Immature natural killer cell (primary cell): ENCODE results near the gene RHEX. TPM values are rescaled to one million over a fixed set of nuclear protein-coding genes. Genes with fewer than 3 reads are reported as not detected.
A peak's percentile ranks its signal among the peaks of the same experiment; 100 is the strongest.
"Not testable (repeated sequence)": the region's sequence is repeated elsewhere in the genome, so short reads cannot be mapped to it uniquely, and the experiment has no call there.

Experiments used
- DNase-seq, 3 donors: peaks; one replicate each; pipeline ENCODE4 v3.0.0; 2022; ENCODE audit warnings: mixed read lengths in 1 of 3
- H3K27ac Mint-ChIP-seq, 6 donors: one replicate each; pipeline ENCODE4 v1.8.0; 2020; ENCODE audit warnings: mixed read lengths in 6 of 6, mild to moderate bottlenecking in 5 of 6, inconsistent platforms in 4 of 6, moderate library complexity in 3 of 6
- H3K27me3 Mint-ChIP-seq, 3 donors: one replicate each; pipeline ENCODE4 v1.8.0; 2020 to 2021; ENCODE audit warnings: low read depth in 3 of 3, mild to moderate bottlenecking in 3 of 3, mixed read lengths in 3 of 3, moderate library complexity in 3 of 3, inconsistent platforms in 1 of 3
- H3K36me3 Mint-ChIP-seq, 3 donors: one replicate each; pipeline ENCODE4 v1.8.0; 2020; ENCODE audit warnings: mixed read lengths in 3 of 3, inconsistent platforms in 2 of 3, mild to moderate bottlenecking in 2 of 3
- H3K4me1 Mint-ChIP-seq, 2 donors: one replicate each; pipeline ENCODE4 v1.8.0; 2020; ENCODE audit warnings: inconsistent platforms in 2 of 2, mild to moderate bottlenecking in 2 of 2, mixed read lengths in 2 of 2, moderate library complexity in 1 of 2
- H3K4me3 Mint-ChIP-seq, 5 donors: one replicate each; pipeline ENCODE4 v1.8.0; 2020; ENCODE audit warnings: mild to moderate bottlenecking in 5 of 5, mixed read lengths in 5 of 5, inconsistent platforms in 3 of 5, moderate library complexity in 3 of 5
- H3K9me3 Mint-ChIP-seq, 6 donors: one replicate each; pipeline ENCODE4 v1.8.0; 2020; ENCODE audit warnings: mild to moderate bottlenecking in 6 of 6, mixed read lengths in 6 of 6, inconsistent platforms in 4 of 6, moderate library complexity in 3 of 6
- polyA plus RNA-seq, 3 donors: library from polyadenylated mRNA; unstranded; fragments of 300-500 nt; fragmentation: Illumina TruSeq; gene quantifications; one replicate each; pipeline ENCODE4 v1.2.3, GENCODE V29; 2021

RHEX gene
- polyA plus RNA-seq, 3 donors from 2014 or later: 1.0 TPM; not detected in 2

- DNase-seq, H3K4me1 Mint-ChIP-seq, H3K4me3 Mint-ChIP-seq, H3K36me3 Mint-ChIP-seq, H3K27me3 Mint-ChIP-seq, H3K27ac Mint-ChIP-seq, H3K9me3 Mint-ChIP-seq: not testable (repeated sequence)
Measured at GRCh38 chr1:206058289-206058926, 5.4 kb downstream of the RHEX start.

- H3K4me1 Mint-ChIP-seq: no peaks in the 10 kb centered on the region
- no peak overlapping the region for H3K4me3 Mint-ChIP-seq
- H3K27me3 Mint-ChIP-seq: peaks cover 1 to 5% (median 2%) of the 10 kb centered on the region in 3 donors
- no peak for DNase-seq
- no peaks in the 10 kb centered on the region for H3K9me3 Mint-ChIP-seq
- peak overlapping the region in 1 of 6 donors; percentile 37 for H3K27ac Mint-ChIP-seq
- H3K36me3 Mint-ChIP-seq: no peaks in the 10 kb centered on the region
Measured at GRCh38 chr1:206058927-206059292, 5.9 kb downstream of the RHEX start.

- Mint-ChIP-seq H3K36me3 (no peaks in the 10 kb centered on the region), H3K4me1 (no peaks in the 10 kb centered on the region), H3K27me3 (peaks cover 1 to 5% (median 2%) of the 10 kb centered on the region in 3 donors), H3K27ac (no peak overlapping the region), H3K9me3 (no peaks in the 10 kb centered on the region), H3K4me3 (no peak overlapping the region)
- no peak for DNase-seq
Measured at GRCh38 chr1:206059355-206059915, 6.5 kb downstream of the RHEX start.

- H3K4me1 Mint-ChIP-seq: no peaks in the 10 kb centered on the region
- no peaks in the 10 kb centered on the region for H3K36me3 Mint-ChIP-seq
- H3K4me3 Mint-ChIP-seq: no peak overlapping the region
- no peak overlapping the region for H3K27ac Mint-ChIP-seq
- no peaks in the 10 kb centered on the region for H3K9me3 Mint-ChIP-seq
- H3K27me3 Mint-ChIP-seq: peaks cover 1 to 5% (median 4%) of the 10 kb centered on the region in 3 donors
- DNase-seq: no peak
Measured at GRCh38 chr1:206060844-206061243, 7.9 kb downstream of the RHEX start.

GRCh38 chr1:206062464-206062863 is 9.5 kb downstream of the RHEX start:
- no peak overlapping the region for H3K4me3 Mint-ChIP-seq
- no peaks in the 10 kb centered on the region for H3K9me3 Mint-ChIP-seq
- peaks cover 1 to 9% (median 4%) of the 10 kb centered on the region in 3 donors for H3K27me3 Mint-ChIP-seq
- DNase-seq: no peak
- no peaks in the 10 kb centered on the region for H3K36me3 Mint-ChIP-seq
- no peak overlapping the region for H3K27ac Mint-ChIP-seq
- no peaks in the 10 kb centered on the region for H3K4me1 Mint-ChIP-seq

GRCh38 chr1:206064001-206064400 is 11.0 kb downstream of the RHEX start:
- H3K27me3 Mint-ChIP-seq, H3K4me1 Mint-ChIP-seq: not testable (repeated sequence)

GRCh38 chr1:206064501-206064900 is 11.5 kb downstream of the RHEX start:
- not testable (repeated sequence) for H3K4me1 Mint-ChIP-seq, H3K9me3 Mint-ChIP-seq, H3K27ac Mint-ChIP-seq, DNase-seq, H3K4me3 Mint-ChIP-seq, H3K27me3 Mint-ChIP-seq, H3K36me3 Mint-ChIP-seq

More at GRCh38 chr1:206064001-206064400, 11.0 kb downstream of the RHEX start:
- H3K27ac Mint-ChIP-seq, H3K36me3 Mint-ChIP-seq, H3K4me3 Mint-ChIP-seq, DNase-seq, H3K9me3 Mint-ChIP-seq: not testable (repeated sequence)

- peaks cover 1 to 9% (median 4%) of the 10 kb centered on the region in 3 donors for H3K27me3 Mint-ChIP-seq
- no peak overlapping the region for H3K4me3 Mint-ChIP-seq
- H3K9me3 Mint-ChIP-seq: no peaks in the 10 kb centered on the region
- DNase-seq: no peak
- H3K27ac Mint-ChIP-seq: no peak overlapping the region
- H3K36me3 Mint-ChIP-seq: no peaks in the 10 kb centered on the region
- no peaks in the 10 kb centered on the region for H3K4me1 Mint-ChIP-seq
Measured at GRCh38 chr1:206065547-206066145, 12.7 kb downstream of the RHEX start.

- DNase-seq: no peak
- Mint-ChIP-seq H3K9me3 (no peaks in the 10 kb centered on the region), H3K27me3 (peaks cover 1 to 6% (median 2%) of the 10 kb centered on the region in 3 donors), H3K4me1 (no peaks in the 10 kb centered on the region), H3K27ac (no peak overlapping the region), H3K4me3 (no peak overlapping the region), H3K36me3 (no peaks in the 10 kb centered on the region)
Measured at GRCh38 chr1:206066479-206067171, 13.7 kb downstream of the RHEX start.

- Mint-ChIP-seq H3K9me3 (no peaks in the 10 kb centered on the region), H3K36me3 (no peaks in the 10 kb centered on the region), H3K27ac (no peak overlapping the region)
Measured at GRCh38 chr1:206067486-206068227, 14.7 kb downstream of the RHEX start.

GRCh38 chr1:206068314-206068713 is 15.3 kb downstream of the RHEX start:
- no peak for DNase-seq
- no peaks in the 10 kb centered on the region for H3K36me3 Mint-ChIP-seq
- H3K27ac Mint-ChIP-seq: no peak overlapping the region
- H3K4me1 Mint-ChIP-seq: no peaks in the 10 kb centered on the region
- H3K27me3 Mint-ChIP-seq: peaks cover 0 to 4% (median 2%) of the 10 kb centered on the region in 3 donors
- no peak overlapping the region for H3K4me3 Mint-ChIP-seq
- no peaks in the 10 kb centered on the region for H3K9me3 Mint-ChIP-seq

More at GRCh38 chr1:206067486-206068227, 14.7 kb downstream of the RHEX start:
- Mint-ChIP-seq H3K4me3 (no peak overlapping the region), H3K4me1 (no peaks in the 10 kb centered on the region), H3K27me3 (peaks cover 1 to 4% (median 2%) of the 10 kb centered on the region in 3 donors)
- no peak for DNase-seq

GRCh38 chr1:206070627-206071304 is 17.8 kb downstream of the RHEX start:
- DNase-seq: no peak

GRCh38 chr1:206074839-206075238 is 21.9 kb downstream of the RHEX start:
- no peak overlapping the region for H3K4me3 Mint-ChIP-seq

More at GRCh38 chr1:206070627-206071304, 17.8 kb downstream of the RHEX start:
- no peaks in the 10 kb centered on the region for H3K4me1 Mint-ChIP-seq
- H3K4me3 Mint-ChIP-seq: no peak overlapping the region
- H3K36me3 Mint-ChIP-seq: no peaks in the 10 kb centered on the region
- peaks cover 0 to 4% (median 3%) of the 10 kb centered on the region in 3 donors for H3K27me3 Mint-ChIP-seq
- no peak overlapping the region for H3K27ac Mint-ChIP-seq
- H3K9me3 Mint-ChIP-seq: no peaks in the 10 kb centered on the region

More at GRCh38 chr1:206074839-206075238, 21.9 kb downstream of the RHEX start:
- Mint-ChIP-seq H3K27me3 (peaks cover 0 to 3% (median 3%) of the 10 kb centered on the region in 3 donors), H3K9me3 (no peaks in the 10 kb centered on the region), H3K27ac (no peak overlapping the region), H3K36me3 (no peaks in the 10 kb centered on the region), H3K4me1 (peaks cover 0 to 4% of the 10 kb centered on the region in 2 donors)
- DNase-seq: no peak
